GM12801 (cell line): ENCODE data around the gene CNN3.

Experiments
- CTCF ChIP-seq: IDR thresholded peaks from one replicate; pipeline ENCODE4 v1.5.1; 2011; ENCODE audit warnings: control low read depth; ENCODE audit not compliant: insufficient read length; ENCODE audit errors: extremely low read depth

CNN3 gene

GRCh38 chr1:94926126-94926914 is 590 bp downstream of the CNN3 start:
- TF ChIP-seq CTCF: no peak

- no peak for TF ChIP-seq CTCF
Observed at GRCh38 chr1:94925561-94926125, 1.3 kb downstream of the CNN3 start.

GRCh38 chr1:94925004-94925403 is 1.9 kb downstream of the CNN3 start:
- TF ChIP-seq CTCF: no peak

GRCh38 chr1:94922761-94923331 is 4.1 kb downstream of the CNN3 start:
- no peak for TF ChIP-seq CTCF

GRCh38 chr1:94921977-94922376 is 4.9 kb downstream of the CNN3 start:
- no peak for TF ChIP-seq CTCF

GRCh38 chr1:94920061-94920460 is 6.8 kb downstream of the CNN3 start:
- no peak for TF ChIP-seq CTCF

GRCh38 chr1:94919241-94920030 is 7.5 kb downstream of the CNN3 start:
- TF ChIP-seq CTCF: no peak
